B cell (primary cell): ENCODE results near the gene ADAM12. TPM values are rescaled to one million over a fixed set of nuclear protein-coding genes. Genes with fewer than 3 reads are reported as not detected.

Source experiments
- ATAC-seq: fragments of 200-7000 bp; cut with Tn5 transposase; one replicate; pipeline ENCODE4 v1.10.0; 2021; ENCODE audit warnings: low read depth, mild to moderate bottlenecking, moderate number of reproducible peaks, moderate library complexity
- CTCF ChIA-PET: fragments of 350-600 bp; sonication (Branson Sonifier 250); formaldehyde crosslinking; loops from one replicate; lab custom pipeline; 2021; ENCODE audit warnings: antibody characterized with exemption, inconsistent platforms; lab: Charles Lee
- POLR2A ChIA-PET: fragments of 350-600 bp; sonication (Branson Sonifier 250); formaldehyde crosslinking; loops from one replicate; lab custom pipeline; 2021; ENCODE audit warnings: antibody characterized with exemption; lab: Charles Lee
- DNase-seq: peaks from one replicate; pipeline ENCODE4 v3.0.0; 2013
- H2AFZ ChIP-seq: 2 replicates; pipeline ENCODE4 v1.6.1; 2012; ENCODE audit warnings: mild to moderate bottlenecking, low read depth, low read length; ENCODE audit not compliant: insufficient read depth, poor library complexity, severe bottlenecking
- H3K27ac ChIP-seq, 2 donors: 1 replicate in 1 of 2; 2 replicates in 1 of 2; pipeline ENCODE4 v1.5.1; 2012 to 2013; ENCODE audit warnings: low read length in 2 of 2, mild to moderate bottlenecking in 2 of 2, moderate library complexity in 1 of 2
- H3K27me3 ChIP-seq, 4 experiments: fragments of 200-600 bp in 1 of 4; sonication (generic) in 1 of 4; replicated peaks in 1 of 4; 1 replicate in 2 of 4; 2 replicates in 2 of 4; pipeline versions ENCODE4 v1.6.1 to v1.7.0; 2013 to 2016; ENCODE audit warnings: low read length in 3 of 4, mild to moderate bottlenecking in 2 of 4, mixed read lengths in 1 of 4, moderate library complexity in 1 of 4; ENCODE audit not compliant: insufficient read depth in 4 of 4, control insufficient read depth in 3 of 4; ENCODE audit errors: control extremely low read depth in 1 of 4
- H3K36me3 ChIP-seq, 2 experiments: replicated peaks in 1 of 2; 1 replicate in 1 of 2; 2 replicates in 1 of 2; pipeline versions ENCODE4 v1.6.1 to v1.7.1; 2013; ENCODE audit warnings: low read length in 1 of 2; ENCODE audit not compliant: insufficient read depth in 2 of 2, control insufficient read depth in 1 of 2; ENCODE audit errors: control extremely low read depth in 1 of 2, extremely low read depth in 1 of 2
- H3K4me1 ChIP-seq, 2 donors: fragments of 200-600 bp in 1 of 2; sonication (generic) in 1 of 2; 1 replicate in 1 of 2; 2 replicates in 1 of 2; pipeline versions ENCODE4 v1.5.1 to v1.6.1; 2013 to 2017; ENCODE audit warnings: low read length in 2 of 2; ENCODE audit not compliant: control insufficient read depth in 2 of 2, insufficient read depth in 2 of 2
- H3K4me2 ChIP-seq: replicated peaks from 2 replicates; pipeline ENCODE3; 2012; ENCODE audit warnings: mild to moderate bottlenecking, low read depth, low read length; ENCODE audit not compliant: poor library complexity, severe bottlenecking
- H3K4me3 ChIP-seq, 5 experiments: fragments of 200-600 bp in 1 of 5; sonication (generic) in 1 of 5; 1 replicate in 3 of 5; 2 replicates in 2 of 5; pipeline versions ENCODE4 v1.5.1 to v1.7.0; 2011 to 2016; ENCODE audit warnings: low read length in 4 of 5, mild to moderate bottlenecking in 4 of 5, low read depth in 2 of 5, control low read depth in 1 of 5, moderate library complexity in 1 of 5; ENCODE audit not compliant: insufficient read depth in 1 of 5; ENCODE audit errors: control extremely low read depth in 1 of 5, extremely low read depth in 1 of 5
- H3K79me2 ChIP-seq: fragments of 200-600 bp; sonication (generic); one replicate; pipeline ENCODE4 v1.6.0; 2016; ENCODE audit warnings: low read length; ENCODE audit not compliant: control insufficient read depth, insufficient read depth
- H3K9ac ChIP-seq: fragments of 200-600 bp; sonication (generic); 2 replicates; pipeline ENCODE4 v1.6.1; 2017; ENCODE audit warnings: mild to moderate bottlenecking, low read length, moderate library complexity
- H3K9me3 ChIP-seq, 3 donors: one replicate each; pipeline versions ENCODE4 v1.6.1 to v1.7.1; 2013; ENCODE audit warnings: low read length in 2 of 3; ENCODE audit not compliant: control insufficient read depth in 2 of 3, insufficient read depth in 1 of 3; ENCODE audit errors: control extremely low read depth in 1 of 3
- H4K20me1 ChIP-seq: 2 replicates; pipeline ENCODE4 v1.6.0; 2012; ENCODE audit warnings: mild to moderate bottlenecking, low read length; ENCODE audit not compliant: insufficient read depth, control insufficient read depth, poor library complexity, severe bottlenecking
- H3K27ac Mint-ChIP-seq: one replicate; pipeline ENCODE4 v1.8.0; 2021; ENCODE audit warnings: mixed read lengths
- H3K27me3 Mint-ChIP-seq: one replicate; pipeline ENCODE4 v1.8.0; 2021; ENCODE audit warnings: mixed read lengths
- H3K4me1 Mint-ChIP-seq: one replicate; pipeline ENCODE4 v1.8.0; 2021; ENCODE audit warnings: mixed read lengths
- H3K4me3 Mint-ChIP-seq: one replicate; pipeline ENCODE4 v1.8.0; 2021; ENCODE audit warnings: mixed read lengths
- H3K9me3 Mint-ChIP-seq: one replicate; pipeline ENCODE4 v1.8.0; 2022; ENCODE audit warnings: mixed read lengths; ENCODE audit not compliant: insufficient read depth
- EZH2 ChIP-seq: IDR thresholded peaks from 2 replicates; pipeline ENCODE4 v1.6.1; 2012; ENCODE audit warnings: borderline replicate concordance, low read depth, mild to moderate bottlenecking, moderate library complexity, low read length; ENCODE audit not compliant: insufficient read depth, poor library complexity, severe bottlenecking
- WGBS: methylation state at CpG from one replicate; pipeline ENCODE4 v1.1.5; 2013; ENCODE audit warnings: missing lambda C conversion rate; ENCODE audit not compliant: insufficient coverage; 5-methylcytosine and 5-hydroxymethylcytosine counted together
- intact Hi-C: fragments of 100-400 bp; cut with micrococcal nuclease; formaldehyde crosslinking; loops from one replicate; pipeline ENCODE4 v1.10.0; 2022
- polyA plus RNA-seq: library from polyadenylated mRNA; depleted of rRNA; stranded (reverse); fragments of >200 nt; gene quantifications from 2 replicates; pipeline ENCODE4 v1.2.3, GENCODE V29; 2012
- total RNA-seq, 2 donors: library from RNA; stranded (reverse); fragments of 120-200 nt in 1 of 2; gene quantifications; 1 replicate in 1 of 2; 2 replicates in 1 of 2; pipeline versions ENCODE4 v1.2.3 to v1.2.4, GENCODE V29; 2013 to 2022
- TF ChIP-seq, protein P1 (sequence below): fragments of 200-600 bp; IDR thresholded peaks from one replicate; pipeline ENCODE4 v1.8.0; 2022; ENCODE audit warnings: antibody characterized with exemption, mild to moderate bottlenecking

The ADAM12 gene
- total and polyA plus RNA-seq, 2 donors (not counting 1 experiment from before 2014, with no cell fraction given): 0.01 to 0.22 TPM

- no peaks in the 10 kb centered on the region for H3K27me3 ChIP-seq
- no peaks in the 10 kb centered on the region for H3K36me3 ChIP-seq
- H3K4me3 ChIP-seq: no peak overlapping the region
- no peak overlapping the region for H2AFZ ChIP-seq
- CTCF ChIA-PET: no interaction called here
- Mint-ChIP-seq H3K27ac (no peak overlapping the region), H3K27me3 (peaks cover 14% of the 10 kb centered on the region), H3K4me1 (no peaks in the 10 kb centered on the region), H3K9me3 (no peaks in the 10 kb centered on the region), H3K4me3 (no peak overlapping the region)
- H3K79me2 ChIP-seq: no peaks in the 10 kb centered on the region
- no peak overlapping the region for H3K9ac ChIP-seq
- ATAC-seq (no peak), DNase-seq (no peak)
- TF ChIP-seq, protein P1, sequence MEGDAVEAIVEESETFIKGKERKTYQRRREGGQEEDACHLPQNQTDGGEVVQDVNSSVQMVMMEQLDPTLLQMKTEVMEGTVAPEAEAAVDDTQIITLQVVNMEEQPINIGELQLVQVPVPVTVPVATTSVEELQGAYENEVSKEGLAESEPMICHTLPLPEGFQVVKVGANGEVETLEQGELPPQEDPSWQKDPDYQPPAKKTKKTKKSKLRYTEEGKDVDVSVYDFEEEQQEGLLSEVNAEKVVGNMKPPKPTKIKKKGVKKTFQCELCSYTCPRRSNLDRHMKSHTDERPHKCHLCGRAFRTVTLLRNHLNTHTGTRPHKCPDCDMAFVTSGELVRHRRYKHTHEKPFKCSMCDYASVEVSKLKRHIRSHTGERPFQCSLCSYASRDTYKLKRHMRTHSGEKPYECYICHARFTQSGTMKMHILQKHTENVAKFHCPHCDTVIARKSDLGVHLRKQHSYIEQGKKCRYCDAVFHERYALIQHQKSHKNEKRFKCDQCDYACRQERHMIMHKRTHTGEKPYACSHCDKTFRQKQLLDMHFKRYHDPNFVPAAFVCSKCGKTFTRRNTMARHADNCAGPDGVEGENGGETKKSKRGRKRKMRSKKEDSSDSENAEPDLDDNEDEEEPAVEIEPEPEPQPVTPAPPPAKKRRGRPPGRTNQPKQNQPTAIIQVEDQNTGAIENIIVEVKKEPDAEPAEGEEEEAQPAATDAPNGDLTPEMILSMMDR: no peak
- no peak for TF ChIP-seq EZH2
- intact Hi-C loops: no loop called here
- no peak overlapping the region for H3K4me2 ChIP-seq
- no CpG with 5 or more reads among the region's 1 CpG for WGBS
- no peaks in the 10 kb centered on the region for H4K20me1 ChIP-seq
- no peaks in the 10 kb centered on the region for H3K9me3 ChIP-seq
- POLR2A ChIA-PET: no interaction called here
- no peaks in the 10 kb centered on the region for H3K4me1 ChIP-seq
- H3K27ac ChIP-seq: no peak overlapping the region
Observed at GRCh38 chr10:126085806-126086205, 302.5 kb downstream of the ADAM12 start.

DNA sequence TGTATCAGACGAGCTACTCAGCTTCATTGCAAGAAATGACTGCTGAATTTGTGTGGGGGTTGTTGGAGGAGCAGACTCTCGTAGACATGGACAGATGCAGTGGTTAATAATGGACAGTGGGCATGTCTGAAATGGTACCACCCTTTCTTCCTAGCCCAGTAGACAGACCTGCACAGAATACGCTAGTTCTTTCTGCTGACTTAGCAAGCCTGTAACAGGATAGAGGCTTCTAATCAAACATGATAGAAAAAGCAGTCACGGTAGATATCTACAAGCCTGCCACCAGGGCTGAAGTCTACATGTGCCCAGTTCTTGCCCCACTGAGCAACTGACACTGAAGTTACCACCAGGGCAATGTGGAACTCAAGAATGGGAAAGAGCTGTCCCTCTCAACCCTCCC, 303.9 kb downstream of the ADAM12 start:
- Mint-ChIP-seq H3K27ac (no peak overlapping the region), H3K27me3 (peaks cover 23% of the 10 kb centered on the region), H3K4me3 (no peak overlapping the region), H3K9me3 (no peaks in the 10 kb centered on the region), H3K4me1 (no peaks in the 10 kb centered on the region)
- H3K36me3 ChIP-seq: no peaks in the 10 kb centered on the region
- no peaks in the 10 kb centered on the region for H3K79me2 ChIP-seq
- ChIA-PET POLR2A (no interaction called here), CTCF (no interaction called here)
- 87% methylated on average over 4 of the region's 4 CpGs for WGBS
- DNase-seq (no peak), ATAC-seq (no peak)
- H2AFZ ChIP-seq: no peak overlapping the region
- TF ChIP-seq, protein P1: no peak
- TF ChIP-seq EZH2: no peak
- no peak overlapping the region for H3K4me2 ChIP-seq
- no peak overlapping the region for H3K9ac ChIP-seq
- no peaks in the 10 kb centered on the region for H3K9me3 ChIP-seq
- no peaks in the 10 kb centered on the region for H3K4me1 ChIP-seq
- H3K27ac ChIP-seq: no peak overlapping the region
- H4K20me1 ChIP-seq: no peaks in the 10 kb centered on the region
- H3K27me3 ChIP-seq: no peaks in the 10 kb centered on the region
- no peak overlapping the region for H3K4me3 ChIP-seq
- intact Hi-C loops: no loop called here
